Liver (tissue), 9 donors: ENCODE measurements around the gene HERC5. TPM values are rescaled to one million over a fixed set of nuclear protein-coding genes. Genes with fewer than 3 reads are reported as not detected.

Experiments used
- DNase-seq: peaks from one replicate; pipeline ENCODE4 v3.0.0-alpha.2; 2017; ENCODE audit warnings: low spot score
- H3K27ac ChIP-seq, 2 donors: one replicate each; pipeline ENCODE4 v1.7.0; 2013; ENCODE audit warnings: inconsistent platforms in 2 of 2, low read length in 2 of 2, control low read depth in 1 of 2, low read depth in 1 of 2, mild to moderate bottlenecking in 1 of 2
- H3K27me3 ChIP-seq, 4 donors: one replicate each; pipeline versions ENCODE4 v1.6.1 to v1.7.0; 2013; ENCODE audit warnings: low read length in 3 of 4, inconsistent platforms in 1 of 4, mild to moderate bottlenecking in 1 of 4, moderate library complexity in 1 of 4; ENCODE audit not compliant: control insufficient read depth in 4 of 4, insufficient read depth in 4 of 4
- H3K36me3 ChIP-seq, 4 donors: one replicate each; pipeline versions ENCODE4 v1.6.1 to v1.7.0; 2013; ENCODE audit warnings: low read length in 3 of 4, mild to moderate bottlenecking in 3 of 4, low read depth in 1 of 4, moderate library complexity in 1 of 4; ENCODE audit not compliant: control insufficient read depth in 4 of 4, insufficient read depth in 3 of 4
- H3K4me1 ChIP-seq, 4 donors: one replicate each; pipeline versions ENCODE4 v1.6.1 to v1.7.0; 2013; ENCODE audit warnings: low read length in 3 of 4, mild to moderate bottlenecking in 3 of 4, moderate library complexity in 1 of 4; ENCODE audit not compliant: control insufficient read depth in 4 of 4, insufficient read depth in 4 of 4
- H3K4me3 ChIP-seq, 3 donors: one replicate each; pipeline versions ENCODE4 v1.6.1 to v1.7.0; 2013; ENCODE audit warnings: low read length in 3 of 3, control low read depth in 1 of 3, low read depth in 1 of 3, mild to moderate bottlenecking in 1 of 3
- H3K9ac ChIP-seq, 2 donors: one replicate each; pipeline ENCODE4 v1.7.0; 2013; ENCODE audit warnings: low read length in 2 of 2, mild to moderate bottlenecking in 2 of 2, moderate library complexity in 2 of 2, control low read depth in 1 of 2, low read depth in 1 of 2
- H3K9me3 ChIP-seq, 4 donors: one replicate each; pipeline versions ENCODE4 v1.6.1 to v1.7.0; 2013; ENCODE audit warnings: low read length in 3 of 4; ENCODE audit not compliant: control insufficient read depth in 4 of 4
- ATF3 ChIP-seq: IDR thresholded peaks from 2 replicates; pipeline ENCODE4 v1.6.1; 2016; ENCODE audit warnings: antibody characterized with exemption
- CTCF ChIP-seq: fragments of 150-350 bp; IDR thresholded peaks from 2 replicates; pipeline ENCODE4 v1.5.1; 2017; ENCODE audit warnings: improper control_type of control experiment, low read depth, low read length; ENCODE audit not compliant: missing input control
- EGR1 ChIP-seq, 2 donors: IDR thresholded peaks; 2 replicates each; pipeline ENCODE4 v1.6.1; 2016 to 2018; ENCODE audit warnings: antibody characterized with exemption in 2 of 2, low read depth in 2 of 2
- FOXA1 ChIP-seq: IDR thresholded peaks from 2 replicates; pipeline ENCODE4 v1.6.1; 2016; ENCODE audit warnings: antibody characterized with exemption
- FOXA2 ChIP-seq: IDR thresholded peaks from 2 replicates; pipeline ENCODE4 v1.6.1; 2016; ENCODE audit warnings: antibody characterized with exemption
- GABPA ChIP-seq, 2 donors: IDR thresholded peaks in 1 of 2; conservative IDR thresholded peaks in 1 of 2; 2 replicates each; pipeline ENCODE4 v1.6.1; 2016; ENCODE audit warnings: antibody characterized with exemption in 2 of 2, mild to moderate bottlenecking in 1 of 2, moderate library complexity in 1 of 2
- HNF4A ChIP-seq, 2 donors: conservative IDR thresholded peaks; 2 replicates each; pipeline ENCODE4 v1.6.1; 2016; ENCODE audit warnings: antibody characterized with exemption in 2 of 2, mild to moderate bottlenecking in 2 of 2
- HNF4G ChIP-seq: IDR thresholded peaks from 2 replicates; pipeline ENCODE4 v1.6.1; 2016; ENCODE audit warnings: antibody characterized with exemption
- JUND ChIP-seq, 2 donors: IDR thresholded peaks; 2 replicates each; pipeline ENCODE4 v1.6.1; 2016; ENCODE audit warnings: antibody characterized with exemption in 2 of 2
- NR2F2 ChIP-seq: IDR thresholded peaks from 2 replicates; pipeline ENCODE4 v1.6.1; 2016; ENCODE audit warnings: antibody characterized with exemption
- RAD21 ChIP-seq, 2 donors: IDR thresholded peaks; 2 replicates each; pipeline ENCODE4 v1.6.1; 2016; ENCODE audit warnings: antibody characterized with exemption in 2 of 2, mild to moderate bottlenecking in 2 of 2
- RXRA ChIP-seq, 2 donors: IDR thresholded peaks; 2 replicates each; pipeline ENCODE4 v1.6.1; 2017 to 2018; ENCODE audit warnings: antibody characterized with exemption in 2 of 2, mild to moderate bottlenecking in 1 of 2
- SP1 ChIP-seq: IDR thresholded peaks from 2 replicates; pipeline ENCODE4 v1.6.1; 2018; ENCODE audit warnings: antibody characterized with exemption, mild to moderate bottlenecking
- TAF1 ChIP-seq: conservative IDR thresholded peaks from 2 replicates; pipeline ENCODE4 v1.6.1; 2016; ENCODE audit warnings: antibody characterized with exemption, mild to moderate bottlenecking
- YY1 ChIP-seq: IDR thresholded peaks from 2 replicates; pipeline ENCODE4 v1.6.1; 2016; ENCODE audit warnings: antibody characterized with exemption, mild to moderate bottlenecking
- ZBTB33 ChIP-seq: IDR thresholded peaks from 2 replicates; pipeline ENCODE4 v1.6.1; 2016; ENCODE audit warnings: antibody characterized with exemption
- WGBS: extraction: QIAGEN DNeasy Blood & Tissue Kit; methylation state at CpG from one replicate; pipeline ENCODE4 v1.1.7; 2013; 5-methylcytosine and 5-hydroxymethylcytosine counted together
- polyA plus RNA-seq, 2 donors: library from polyadenylated mRNA; stranded (reverse) in 1 of 2; unstranded in 1 of 2; fragments of 200-250 nt in 1 of 2; fragments of >200 nt in 1 of 2; fragmentation: Nextera tagmentation in 1 of 2; extraction: Ambion mirVana in 1 of 2; gene quantifications; one replicate each; pipeline versions ENCODE4 v1.2.1 to v1.2.3, GENCODE V29; 2013 to 2015
- total RNA-seq, 2 donors: library from RNA; depleted of rRNA; stranded (reverse); fragments of >200 nt; gene quantifications; one replicate each; pipeline ENCODE4 v1.2.3, GENCODE V29; 2014
- TF ChIP-seq, protein P1 (sequence below): IDR thresholded peaks from 2 replicates; pipeline ENCODE4 v1.6.1; 2016; ENCODE audit warnings: antibody characterized with exemption, mild to moderate bottlenecking
- donor health status: healthy.
- donor health status: healthy.
- donor health status: healthy.
- donor health status: healthy.
- donor health status: healthy.

The HERC5 gene
- total and polyA plus RNA-seq, 4 donors = 1.5 to 5.0 (median 2.9) TPM

- H3K27ac ChIP-seq = no peak overlapping the region
- WGBS = 84% methylated on average over 2 of the region's 2 CpGs
- no peaks in the 10 kb centered on the region for H3K4me1 ChIP-seq
- no peak for TF ChIP-seq YY1
- TF ChIP-seq EGR1 (IDR thresholded peaks at IDR 0.05; ENCODE audit: low read depth in 2 of 2) = no peak
- TF ChIP-seq RAD21 (IDR thresholded peaks at IDR 0.05) = no peak
- TF ChIP-seq TAF1 = no peak
- TF ChIP-seq, protein P1, sequence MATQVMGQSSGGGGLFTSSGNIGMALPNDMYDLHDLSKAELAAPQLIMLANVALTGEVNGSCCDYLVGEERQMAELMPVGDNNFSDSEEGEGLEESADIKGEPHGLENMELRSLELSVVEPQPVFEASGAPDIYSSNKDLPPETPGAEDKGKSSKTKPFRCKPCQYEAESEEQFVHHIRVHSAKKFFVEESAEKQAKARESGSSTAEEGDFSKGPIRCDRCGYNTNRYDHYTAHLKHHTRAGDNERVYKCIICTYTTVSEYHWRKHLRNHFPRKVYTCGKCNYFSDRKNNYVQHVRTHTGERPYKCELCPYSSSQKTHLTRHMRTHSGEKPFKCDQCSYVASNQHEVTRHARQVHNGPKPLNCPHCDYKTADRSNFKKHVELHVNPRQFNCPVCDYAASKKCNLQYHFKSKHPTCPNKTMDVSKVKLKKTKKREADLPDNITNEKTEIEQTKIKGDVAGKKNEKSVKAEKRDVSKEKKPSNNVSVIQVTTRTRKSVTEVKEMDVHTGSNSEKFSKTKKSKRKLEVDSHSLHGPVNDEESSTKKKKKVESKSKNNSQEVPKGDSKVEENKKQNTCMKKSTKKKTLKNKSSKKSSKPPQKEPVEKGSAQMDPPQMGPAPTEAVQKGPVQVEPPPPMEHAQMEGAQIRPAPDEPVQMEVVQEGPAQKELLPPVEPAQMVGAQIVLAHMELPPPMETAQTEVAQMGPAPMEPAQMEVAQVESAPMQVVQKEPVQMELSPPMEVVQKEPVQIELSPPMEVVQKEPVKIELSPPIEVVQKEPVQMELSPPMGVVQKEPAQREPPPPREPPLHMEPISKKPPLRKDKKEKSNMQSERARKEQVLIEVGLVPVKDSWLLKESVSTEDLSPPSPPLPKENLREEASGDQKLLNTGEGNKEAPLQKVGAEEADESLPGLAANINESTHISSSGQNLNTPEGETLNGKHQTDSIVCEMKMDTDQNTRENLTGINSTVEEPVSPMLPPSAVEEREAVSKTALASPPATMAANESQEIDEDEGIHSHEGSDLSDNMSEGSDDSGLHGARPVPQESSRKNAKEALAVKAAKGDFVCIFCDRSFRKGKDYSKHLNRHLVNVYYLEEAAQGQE = no peak
- no peak for TF ChIP-seq FOXA2
- TF ChIP-seq HNF4G = no peak
- no peak for TF ChIP-seq ZBTB33
- TF ChIP-seq JUND (IDR thresholded peaks at IDR 0.05) = no peak
- no peak for TF ChIP-seq FOXA1
- no peak for TF ChIP-seq RXRA (IDR thresholded peaks at IDR 0.05)
- no peak for TF ChIP-seq SP1
- no peak for TF ChIP-seq ATF3
- no peaks in the 10 kb centered on the region for H3K27me3 ChIP-seq
- H3K36me3 ChIP-seq = peaks cover 2 to 29% (median 18%) of the 10 kb centered on the region in 4 donors
- H3K9me3 ChIP-seq = no peaks in the 10 kb centered on the region
- no peak overlapping the region for H3K9ac ChIP-seq
- H3K4me3 ChIP-seq = no peak overlapping the region
- no peak for DNase-seq
Measured at GRCh38 chr4:88467392-88467791, 10.5 kb downstream of the HERC5 start.

- no peak for DNase-seq
- H3K9ac ChIP-seq = no peak overlapping the region
- H3K9me3 ChIP-seq = no peaks in the 10 kb centered on the region
- TF ChIP-seq YY1 (no peak), HNF4A (conservative IDR thresholded peaks at IDR 0.05) (no peak), TAF1 (no peak), CTCF (no peak), FOXA2 (no peak), JUND (IDR thresholded peaks at IDR 0.05) (no peak), EGR1 (IDR thresholded peaks at IDR 0.05; ENCODE audit: low read depth in 2 of 2) (no peak), NR2F2 (no peak), ZBTB33 (no peak), SP1 (no peak), ATF3 (no peak), RAD21 (IDR thresholded peaks at IDR 0.05) (no peak), HNF4G (no peak), FOXA1 (no peak), GABPA (IDR thresholded peaks at IDR 0.05 in 1 of 2, conservative IDR thresholded peaks at IDR 0.05 in 1 of 2) (no peak)
- TF ChIP-seq, protein P1 = no peak
- no peaks in the 10 kb centered on the region for H3K4me1 ChIP-seq
- H3K36me3 ChIP-seq = peaks cover 0 to 8% (median 7%) of the 10 kb centered on the region in 4 donors
- WGBS = 86% methylated on average over 5 of the region's 5 CpGs
- H3K4me3 ChIP-seq = no peak overlapping the region
- no peaks in the 10 kb centered on the region for H3K27me3 ChIP-seq
- no peak overlapping the region for H3K27ac ChIP-seq
Measured at GRCh38 chr4:88477229-88477860, 20.4 kb downstream of the HERC5 start.
